NCI-H2196 (cell line): ENCODE data around the gene HDHD5.

Experiments
- DNase-seq: peaks from one replicate; lab custom pipeline; 2025; ENCODE audit not compliant: unreplicated experiment; lab: John Stamatoyannopoulos, UW

The HDHD5 gene

DNA sequence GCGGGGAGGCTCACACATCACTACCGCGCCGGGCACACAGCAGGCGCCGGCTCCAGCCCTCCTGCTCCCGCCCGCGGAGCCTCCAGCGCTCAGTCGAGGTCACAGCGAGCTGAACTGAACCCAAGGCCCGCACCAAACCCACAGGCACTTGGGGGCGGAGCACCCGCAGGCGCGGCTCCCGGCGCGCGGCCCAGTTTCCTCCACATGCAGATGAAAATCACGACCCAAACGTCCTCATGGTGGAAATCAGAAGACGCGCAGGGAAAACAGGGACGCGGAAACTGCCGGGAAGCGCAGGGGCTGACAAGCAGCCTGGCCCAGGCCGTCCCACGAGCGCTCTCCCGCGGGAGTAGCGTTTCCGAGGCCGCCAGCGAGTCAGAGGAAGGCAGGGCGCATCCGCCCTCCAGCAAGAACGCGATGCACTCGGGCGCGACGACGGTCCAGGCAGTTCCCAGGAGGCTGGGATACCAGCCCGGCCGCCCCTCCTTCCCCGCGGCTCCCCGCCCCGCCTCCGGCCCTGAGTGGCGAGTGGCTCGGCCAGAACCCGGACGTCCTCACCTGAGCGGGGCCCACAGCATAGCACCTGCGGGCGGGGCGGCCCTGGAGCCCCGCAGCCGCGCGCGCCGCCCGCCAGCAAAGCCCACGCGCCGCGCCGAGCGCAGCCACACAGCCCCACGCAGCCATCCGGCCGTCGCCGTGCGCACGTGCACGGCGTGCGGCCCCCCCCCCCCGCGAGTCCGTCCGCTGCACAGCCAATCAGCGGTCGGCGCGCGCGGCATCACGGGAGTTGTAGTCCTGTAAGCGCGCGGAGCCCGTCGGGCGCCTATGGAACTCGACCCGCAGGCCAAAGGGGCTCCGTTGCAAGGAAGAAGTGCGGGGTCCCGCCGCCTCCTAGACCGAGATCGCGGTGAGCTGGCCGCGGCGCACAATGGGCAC lies at the start of gene HDHD5:
Gene HDHD5 (minus strand): TSS at position 710 of the 936 bp plus-strand sequence. CDS start 26 bp downstream, at position 684.
- peak; percentile 85 for DNase-seq

DNA sequence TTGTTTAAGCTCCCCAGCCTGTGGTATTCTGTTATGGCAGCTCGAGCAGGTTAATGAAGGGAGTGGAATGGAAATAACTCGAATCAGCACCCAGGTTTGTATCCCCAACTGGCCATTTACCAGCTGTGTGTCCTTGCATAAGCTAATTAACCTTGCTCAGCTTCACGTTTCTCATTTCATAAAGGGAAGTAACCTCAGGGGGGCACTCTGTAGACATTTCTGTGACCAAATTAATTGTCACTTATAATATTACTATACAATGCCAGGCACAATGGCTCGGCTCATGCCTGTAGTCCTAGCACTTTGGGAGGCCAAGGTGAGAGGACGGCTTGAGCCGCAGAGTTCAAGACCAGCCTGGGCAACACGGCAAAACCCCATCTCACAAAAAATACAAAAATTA lies 46.4 kb upstream of the HDHD5 start:
- peak; percentile 17 for DNase-seq

DNA sequence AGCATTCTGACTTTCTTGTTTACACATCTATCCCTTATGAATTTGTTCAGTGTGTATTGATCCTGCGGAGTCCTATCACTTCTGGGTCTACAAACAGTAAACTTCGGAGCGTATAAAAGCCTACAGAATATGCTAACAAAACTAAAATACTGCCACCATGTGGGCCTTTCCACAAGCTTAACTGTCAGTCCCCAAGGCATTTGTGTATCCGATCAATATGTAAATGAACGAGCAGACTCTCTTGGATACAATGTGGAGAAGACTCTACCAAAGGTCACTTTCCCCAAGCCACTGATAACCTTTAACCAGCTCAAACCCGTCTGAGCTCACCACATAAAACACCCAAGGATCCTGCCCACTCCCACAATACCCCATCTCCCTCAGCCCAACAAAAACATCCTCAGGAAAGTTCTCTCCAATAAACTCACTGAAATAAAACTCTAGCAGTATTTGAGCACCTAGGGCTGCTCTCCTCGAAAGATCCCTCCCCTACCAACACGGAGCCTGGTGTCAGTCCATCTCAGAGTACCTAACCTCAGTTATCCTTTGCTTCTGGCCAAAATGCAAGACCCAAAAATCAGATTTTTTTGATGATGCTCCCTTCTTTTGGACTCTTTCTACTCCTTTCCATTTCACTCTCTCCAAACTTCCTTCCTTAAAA lies 42.3 kb upstream of the HDHD5 start:
- DNase-seq = no peak

DNA sequence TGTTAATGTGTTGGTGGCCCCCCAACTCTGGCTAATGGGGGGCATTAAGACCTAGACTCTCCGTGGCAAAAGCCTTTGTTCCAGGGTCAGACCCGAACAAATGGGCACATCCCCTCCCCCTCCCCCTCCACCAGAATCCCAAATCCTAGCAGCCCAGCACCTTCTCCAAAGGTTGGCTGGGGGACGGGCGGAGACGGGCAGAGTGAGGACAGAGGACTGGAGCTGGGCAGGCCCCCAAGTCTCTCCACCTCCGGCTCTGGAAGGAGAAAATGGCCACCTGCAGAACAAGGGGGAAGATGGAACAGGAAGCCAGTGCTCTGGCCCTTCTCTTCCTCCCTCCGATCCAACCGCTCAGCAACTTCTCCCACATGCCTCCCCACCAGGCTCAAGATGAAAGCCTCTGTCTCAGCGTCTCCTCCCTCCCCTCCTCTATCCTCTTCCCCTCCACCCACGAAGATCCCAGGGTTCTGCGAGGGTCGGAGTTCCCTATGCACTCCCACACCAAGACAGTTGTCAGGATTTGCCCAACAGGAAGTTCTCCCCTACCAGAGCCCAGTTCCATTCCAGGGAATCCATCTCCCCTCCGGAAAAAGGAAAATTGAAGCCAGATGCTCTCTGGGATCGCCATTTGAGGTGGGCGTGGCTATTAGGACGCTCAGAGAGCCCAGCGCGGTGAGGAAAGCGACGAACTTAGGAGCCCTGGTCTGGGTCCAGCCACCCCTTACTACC lies 40.1 kb upstream of the HDHD5 start:
- no peak for DNase-seq

DNA sequence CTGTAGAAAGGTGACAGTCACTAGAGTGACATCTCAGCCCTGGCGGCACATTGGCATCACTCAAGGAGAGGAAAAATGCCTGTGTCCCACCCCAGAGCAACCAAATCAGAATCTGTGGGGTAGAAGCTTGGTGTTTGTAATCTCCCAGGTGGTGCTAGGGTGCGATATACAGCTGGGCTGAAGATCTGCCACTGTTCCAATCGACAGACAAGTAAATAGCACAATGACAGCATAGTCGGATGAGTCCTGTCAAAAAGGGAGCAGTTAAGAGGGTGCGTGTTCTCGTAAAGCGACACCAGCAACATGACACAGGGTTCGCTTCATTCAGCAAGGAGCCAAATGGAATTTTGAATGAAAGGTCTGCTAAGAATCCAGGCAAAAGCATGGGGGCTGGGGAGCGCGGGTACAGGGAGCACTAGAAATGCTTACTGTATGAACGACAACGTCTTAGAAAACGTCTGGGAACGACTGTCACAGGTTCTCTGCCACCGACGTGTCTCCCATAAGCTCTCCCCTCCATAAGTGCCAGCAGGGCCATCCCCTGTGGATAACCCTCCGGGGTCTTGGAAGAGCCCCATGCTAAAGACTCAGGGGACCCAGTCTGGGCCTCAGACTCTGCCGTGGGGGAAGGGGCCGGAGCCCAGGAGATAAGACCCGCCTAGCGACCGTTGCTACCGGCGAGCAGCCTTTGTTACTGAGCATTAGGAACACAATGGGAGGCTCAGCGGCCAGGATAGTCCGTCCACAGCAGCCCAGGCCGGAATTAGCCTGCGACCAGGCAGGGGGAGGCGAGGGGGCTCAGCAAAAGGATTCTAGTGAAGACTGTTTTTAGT lies 39.3 kb upstream of the HDHD5 start:
- no peak for DNase-seq

DNA sequence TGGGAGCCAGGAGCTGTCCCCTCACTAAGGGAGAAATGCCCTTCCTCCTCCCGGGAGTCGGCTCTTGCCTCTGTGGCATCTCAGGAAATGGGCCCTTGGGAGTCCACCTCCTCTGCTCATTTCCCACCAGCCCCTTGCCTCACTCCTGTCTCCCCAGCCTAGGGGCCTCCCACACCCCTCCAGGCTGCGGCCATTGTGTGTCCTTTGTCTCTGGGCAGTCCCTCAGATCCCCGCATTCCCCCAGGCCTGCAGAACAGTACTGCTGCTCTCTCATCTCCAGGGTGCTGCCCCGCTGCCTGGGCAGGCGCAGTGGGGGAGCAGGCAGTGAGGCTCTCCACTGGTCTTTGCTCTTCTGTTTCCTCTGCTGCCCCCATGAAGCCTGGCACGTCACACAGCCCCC lies 35.1 kb upstream of the HDHD5 start:
- DNase-seq = no peak

DNA sequence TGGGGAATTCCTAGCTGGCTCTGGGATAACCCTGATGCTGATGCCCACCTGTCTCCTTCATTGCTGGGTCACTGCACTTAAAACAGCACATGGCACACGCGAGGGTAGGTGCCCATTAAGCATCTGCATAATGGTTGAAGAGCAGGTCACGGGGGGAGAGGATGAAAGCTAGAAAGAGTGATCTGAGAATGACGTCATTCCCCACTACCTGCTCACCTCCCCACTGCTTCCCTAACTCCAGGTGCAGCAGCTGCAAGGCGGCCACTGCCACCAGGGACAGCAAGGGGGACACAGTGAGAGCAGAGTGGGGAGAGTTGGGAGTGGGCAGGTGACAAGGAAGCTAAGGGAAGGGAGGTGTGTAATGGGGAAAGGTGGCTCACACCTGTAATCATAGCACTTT lies 33.1 kb upstream of the HDHD5 start:
- DNase-seq = peak; percentile 14

DNA sequence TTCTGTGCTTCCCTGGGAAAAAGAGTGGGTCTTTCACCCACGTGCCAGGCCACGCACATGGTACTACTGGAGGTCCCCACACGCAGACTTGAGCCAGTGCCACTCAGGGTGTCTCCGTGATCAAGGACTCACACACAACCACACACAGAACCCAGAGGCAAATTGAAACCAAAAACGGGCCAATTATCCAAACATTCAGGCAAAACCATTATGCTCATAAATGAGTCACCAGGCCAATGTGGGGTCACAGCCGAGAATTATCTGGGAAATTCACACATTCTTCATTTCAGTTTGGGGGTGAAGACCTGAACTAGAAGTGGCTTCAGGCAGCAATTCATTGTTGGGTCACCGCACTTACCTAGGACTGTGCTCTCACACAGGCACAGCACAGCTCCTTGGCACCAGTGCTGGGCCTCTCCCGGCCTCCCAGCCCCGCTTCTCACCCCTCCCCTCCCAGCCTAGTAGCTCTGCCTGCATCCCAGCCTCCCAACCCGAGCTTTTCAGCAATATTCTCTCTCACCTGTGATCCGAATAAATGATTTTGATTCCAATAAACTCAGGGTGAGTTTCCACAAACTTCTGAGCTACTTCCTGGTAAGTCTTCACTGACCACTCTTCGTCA lies 32.2 kb upstream of the HDHD5 start:
- DNase-seq = no peak

DNA sequence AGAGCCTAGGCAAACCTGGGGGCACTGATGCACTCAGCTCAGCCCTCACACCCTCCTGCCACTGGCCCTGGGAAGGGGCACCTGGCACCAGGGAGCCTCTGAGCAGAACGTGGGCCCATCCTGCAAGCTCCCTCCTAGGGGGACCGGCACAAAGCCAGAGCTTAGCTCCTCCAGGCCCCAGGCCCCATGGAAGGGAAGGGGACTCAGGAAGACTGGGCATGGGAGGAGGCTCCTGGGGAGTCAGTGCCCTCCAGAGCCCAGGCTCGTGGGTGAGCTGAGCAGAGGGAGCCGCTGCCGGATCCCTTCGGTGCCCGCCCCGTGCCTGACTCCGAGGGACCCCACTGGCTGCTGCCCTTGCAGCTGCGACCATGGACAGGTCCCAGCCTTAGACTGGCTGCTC lies 31.6 kb upstream of the HDHD5 start:
- no peak for DNase-seq

DNA sequence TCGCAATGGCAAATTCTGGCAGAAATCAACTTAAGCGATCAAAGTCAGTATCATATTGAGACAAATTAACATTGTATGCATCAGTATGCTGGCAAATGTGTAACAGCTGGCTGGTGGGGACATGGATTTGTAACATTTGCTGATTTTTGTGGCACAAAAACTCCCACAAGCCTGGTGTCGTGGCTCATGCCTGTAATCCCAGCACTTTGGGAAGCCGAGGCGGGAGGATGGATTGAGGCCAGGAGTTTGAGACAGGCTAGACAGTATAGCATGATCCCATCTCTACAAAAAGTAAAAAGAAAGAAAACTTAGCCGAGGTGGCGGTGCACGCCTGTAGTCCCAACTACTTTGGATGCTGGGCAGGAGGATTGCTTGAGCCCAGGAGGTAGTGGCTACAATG lies 17.6 kb upstream of the HDHD5 start:
- DNase-seq = no peak

DNA sequence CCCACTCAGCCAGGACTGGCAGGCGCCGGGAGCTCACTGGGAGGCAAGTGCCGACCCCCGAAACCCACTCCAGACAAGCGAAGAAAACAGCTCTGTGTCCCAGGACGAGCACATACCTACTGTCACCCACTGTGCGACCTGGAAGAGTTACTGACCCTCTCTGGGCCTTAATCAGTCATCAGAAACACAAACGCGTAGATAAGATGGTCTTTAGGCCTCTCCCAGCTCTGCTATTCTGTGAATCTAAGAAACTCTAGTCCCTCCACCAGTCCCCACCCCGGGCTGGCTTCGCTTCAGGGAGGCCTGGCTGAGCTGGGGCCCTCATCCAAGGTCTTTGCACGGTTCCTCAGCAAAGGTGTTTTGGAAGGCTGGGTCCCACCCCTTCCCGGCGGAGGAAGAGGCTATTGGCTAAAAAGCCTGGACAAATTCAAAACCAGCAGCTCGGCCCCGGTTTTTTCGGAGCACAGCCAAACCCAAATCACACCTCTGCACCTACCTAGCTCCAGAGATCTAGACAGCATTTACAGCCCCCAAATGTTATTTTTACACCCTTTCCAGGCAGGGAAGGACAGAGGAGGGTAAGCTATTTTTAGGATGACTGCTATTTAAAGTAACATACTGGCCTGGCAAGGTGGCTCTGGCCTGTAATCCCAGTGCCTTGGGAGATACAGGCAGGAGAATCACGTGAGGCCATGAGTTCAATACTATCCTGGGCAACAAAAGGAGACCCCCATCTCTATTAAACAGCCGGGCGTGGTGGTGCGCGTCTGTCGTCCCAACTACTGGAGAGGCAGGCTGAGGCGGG lies 13.2 kb upstream of the HDHD5 start:
- DNase-seq = no peak

DNA sequence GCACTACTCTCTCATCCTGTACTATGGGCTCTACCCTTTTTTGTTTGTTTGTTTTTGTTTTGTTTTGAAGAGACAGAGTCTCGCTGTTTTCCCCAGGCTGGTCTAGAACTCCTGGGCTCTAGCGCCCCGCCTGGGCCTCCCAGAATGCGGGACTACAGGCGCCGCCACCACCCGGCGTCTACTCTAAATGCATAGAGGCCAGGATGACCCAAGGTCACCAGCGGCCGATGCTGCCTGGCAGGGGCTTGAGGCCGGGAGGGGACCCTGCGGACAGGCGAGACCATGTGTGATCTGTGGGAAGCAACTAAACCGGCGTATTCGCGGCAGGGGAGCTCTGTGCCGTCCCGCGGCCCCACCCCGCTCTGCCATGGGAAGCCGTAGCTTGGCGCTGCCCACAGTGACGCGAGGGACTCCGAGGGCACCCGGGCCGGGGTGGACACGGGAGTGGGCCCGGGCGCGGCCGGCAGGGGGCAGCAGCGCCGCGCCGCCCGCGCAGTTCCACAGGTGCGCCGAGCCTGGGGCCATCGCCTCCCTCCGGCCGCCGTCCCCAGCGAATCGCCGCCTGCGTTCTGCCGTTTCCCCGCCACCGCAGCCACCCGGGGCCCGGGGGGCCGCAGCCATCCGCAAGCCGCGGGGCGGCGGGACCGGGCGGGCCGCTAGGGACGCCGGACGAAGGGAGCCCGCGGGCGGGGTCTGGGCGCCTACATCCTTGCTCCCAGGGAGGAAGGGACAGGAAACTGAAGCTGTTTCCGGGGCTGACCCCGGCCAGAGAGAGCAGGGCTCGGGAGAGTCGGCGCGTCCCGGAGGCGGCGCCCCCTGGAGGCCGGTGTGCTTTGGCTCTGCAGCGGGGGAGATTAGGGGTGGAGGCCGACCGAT lies 12.3 kb upstream of the HDHD5 start:
- peak; percentile 92 for DNase-seq

DNA sequence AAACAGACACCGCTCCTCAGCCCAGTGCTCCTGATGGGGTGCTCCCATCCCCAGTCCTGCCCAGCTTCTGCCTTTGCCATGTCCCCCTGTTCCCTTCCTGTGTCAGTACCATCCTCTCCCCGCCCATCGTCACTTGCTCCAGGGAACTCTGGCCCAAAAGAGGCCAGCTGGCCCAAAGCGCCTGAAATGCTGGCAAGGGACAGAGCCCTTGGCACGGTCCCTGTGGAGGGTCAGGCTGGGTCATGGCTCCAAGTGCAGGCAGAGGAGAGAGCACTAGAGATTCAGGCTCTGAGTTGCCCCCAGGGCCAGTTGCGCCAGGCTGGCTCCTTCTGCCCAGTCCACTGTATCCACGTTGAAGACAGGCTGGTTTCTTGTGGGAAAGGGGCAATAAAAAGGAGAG lies 8.4 kb upstream of the HDHD5 start:
- no peak for DNase-seq

DNA sequence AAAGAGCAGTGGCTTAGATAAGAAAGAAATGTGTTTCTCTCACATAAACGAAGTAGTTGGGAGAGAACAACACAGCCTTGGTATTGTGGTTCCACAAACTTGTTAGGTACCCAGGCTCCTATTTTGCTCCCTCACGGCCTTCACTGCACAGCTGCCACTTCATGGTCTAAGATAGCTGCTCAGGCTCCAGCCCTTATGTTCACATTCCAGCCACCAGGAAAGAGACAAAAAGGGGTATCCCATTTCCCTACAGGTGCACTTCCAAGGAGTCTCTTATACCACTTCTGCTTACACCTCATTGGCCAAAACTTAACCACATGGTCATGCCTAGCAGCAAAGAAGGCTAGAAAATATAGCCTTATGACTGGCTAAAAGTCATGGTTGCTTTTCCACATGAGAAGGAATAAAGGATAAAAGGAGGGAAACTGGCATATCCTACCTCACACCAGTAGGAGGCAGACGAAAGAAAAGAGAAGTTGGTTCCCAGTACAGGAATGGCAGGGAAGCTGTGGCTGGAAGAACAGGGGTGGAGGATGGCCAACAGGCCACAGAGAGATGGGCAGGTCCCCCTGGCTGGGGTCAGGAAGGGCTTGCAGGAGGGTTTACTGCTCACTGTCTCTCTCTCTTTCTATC lies 5.4 kb upstream of the HDHD5 start:
- DNase-seq = no peak

DNA sequence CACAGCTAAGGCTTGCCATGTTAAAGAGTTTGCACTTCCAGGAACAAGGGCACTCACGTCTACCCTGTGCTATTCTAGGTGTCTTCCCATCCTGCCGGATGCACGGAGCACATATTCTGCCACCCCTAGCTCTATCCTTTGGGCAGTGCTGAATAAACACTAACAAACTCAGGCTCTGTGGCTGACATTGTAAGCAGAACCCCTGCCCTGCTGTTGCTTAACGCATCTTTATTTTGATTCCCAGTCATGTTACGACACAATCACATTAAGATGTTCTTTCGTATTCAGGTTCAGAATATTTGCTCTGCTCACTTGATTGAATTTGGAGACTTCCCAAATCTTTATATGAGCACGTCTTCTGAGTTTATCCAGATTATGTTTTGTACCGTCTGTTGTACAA lies 3.7 kb upstream of the HDHD5 start:
- no peak for DNase-seq

DNA sequence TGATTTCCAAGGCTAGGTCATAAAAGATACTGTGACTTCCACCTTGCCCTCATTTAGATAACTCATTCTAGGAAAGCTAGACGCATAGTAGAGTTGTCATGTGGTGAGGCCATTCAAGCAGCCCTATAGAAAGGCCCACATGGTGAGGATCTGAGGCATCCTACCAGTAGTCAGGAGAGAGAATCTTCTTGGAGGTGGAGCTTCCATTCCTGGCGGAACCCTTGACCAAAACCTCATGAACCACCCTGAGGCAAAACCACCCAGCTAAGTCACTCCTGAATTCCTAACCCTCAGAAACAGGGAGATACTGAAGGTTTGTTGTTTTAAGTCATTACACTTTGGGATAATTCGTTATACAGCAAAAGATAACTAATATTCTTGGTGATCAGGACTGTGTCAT lies 2.9 kb upstream of the HDHD5 start:
- no peak for DNase-seq

DNA sequence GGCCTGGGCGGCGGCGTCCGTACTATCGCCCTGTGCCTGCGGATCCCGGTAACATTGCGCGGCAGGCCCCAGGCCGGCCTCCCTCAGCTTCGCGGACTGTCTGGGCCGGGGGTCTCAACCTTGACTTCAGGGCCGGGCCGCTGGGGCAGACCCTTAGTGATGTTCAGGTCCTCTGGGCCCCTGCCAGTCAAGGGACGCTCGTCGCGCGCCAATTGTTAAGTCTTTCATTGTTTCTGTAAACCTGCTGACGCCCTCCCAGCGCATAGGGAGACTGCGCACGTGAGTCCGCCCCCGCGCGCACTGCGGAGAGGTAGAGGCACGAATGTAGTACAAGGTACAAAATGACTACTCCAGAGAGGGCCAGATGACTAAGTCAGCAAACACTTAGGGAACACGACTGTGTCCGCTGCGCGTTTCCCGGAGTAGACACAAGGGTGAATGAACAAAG lies 451 bp upstream of the HDHD5 start:
- DNase-seq = peak; percentile 42

DNA sequence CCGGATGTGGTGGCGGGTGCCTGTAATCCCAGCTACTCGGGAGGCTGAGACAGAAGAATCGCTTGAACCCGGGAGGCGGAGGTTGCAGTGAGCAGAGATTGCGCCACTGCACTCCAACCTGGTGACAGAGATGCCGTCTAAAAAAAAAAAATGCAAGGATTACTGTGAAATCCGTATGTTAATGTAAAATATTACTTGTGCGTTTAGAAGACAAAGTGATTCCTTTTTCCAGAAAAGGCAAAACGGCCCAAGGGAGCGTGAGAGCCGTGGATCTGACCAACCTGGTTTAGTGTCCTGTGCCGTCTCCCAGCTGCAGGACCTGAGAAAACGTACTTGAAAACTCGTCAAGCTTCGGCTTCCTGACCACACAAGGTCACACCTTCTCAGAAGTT lies 905 bp downstream of the HDHD5 start:
- no peak for DNase-seq
